ENCODE data around the gene SORCS2.

GRCh38 chr4:7774301-7775294 lies 582.3 kb downstream of the SORCS2 start:
- TF ChIP-seq CTCF (IDR thresholded peaks at IDR 0.05) (no peak), POLR2A (IDR thresholded peaks at IDR 0.05) (no peak)
